GM21367 (cell line): Measurements from ENCODE around the gene PALM3.

Source experiments
- ATAC-seq: cut with Tn5 transposase; IDR thresholded peaks from one replicate; pipeline ENCODE4 v1.9.1; 2021; ENCODE audit not compliant: unreplicated experiment

Gene PALM3

GRCh38 chr19:14061751-14062557 lies at the start of gene PALM3:
TSS of gene PALM3 (minus strand) at chr19:14062076. CDS start at chr19:14061980, 96 bp downstream.
- no peak for ATAC-seq

GRCh38 chr19:14111486-14111885 lies 49.6 kb upstream of the PALM3 start:
- ATAC-seq, result no peak

- no peak for ATAC-seq
Observed at GRCh38 chr19:14110650-14111049, 48.8 kb upstream of the PALM3 start.

GRCh38 chr19:14107581-14108461 lies 45.9 kb upstream of the PALM3 start:
- no peak for ATAC-seq

- ATAC-seq, result no peak
Observed at GRCh38 chr19:14106840-14107239, 45.0 kb upstream of the PALM3 start.

- ATAC-seq, result no peak
Observed at GRCh38 chr19:14105680-14106079, 43.8 kb upstream of the PALM3 start.

- ATAC-seq, result no peak
Observed at GRCh38 chr19:14103310-14103709, 41.4 kb upstream of the PALM3 start.

- no peak for ATAC-seq
Observed at GRCh38 chr19:14102756-14103155, 40.9 kb upstream of the PALM3 start.

- ATAC-seq, result no peak
Observed at GRCh38 chr19:14102102-14102696, 40.3 kb upstream of the PALM3 start.

- ATAC-seq, result no peak
Observed at GRCh38 chr19:14101003-14101545, 39.2 kb upstream of the PALM3 start.

- no peak for ATAC-seq
Observed at GRCh38 chr19:14097532-14098151, 35.8 kb upstream of the PALM3 start.

- ATAC-seq, result no peak
Observed at GRCh38 chr19:14096272-14096992, 34.6 kb upstream of the PALM3 start.

- no peak for ATAC-seq
Observed at GRCh38 chr19:14094854-14095253, 33.0 kb upstream of the PALM3 start.

- ATAC-seq, result no peak
Observed at GRCh38 chr19:14093117-14093823, 31.4 kb upstream of the PALM3 start.

- ATAC-seq, result peak; percentile 14
Observed at GRCh38 chr19:14091813-14092462, 30.1 kb upstream of the PALM3 start.

- ATAC-seq, result peak; percentile 43
Observed at GRCh38 chr19:14091081-14091812, 29.4 kb upstream of the PALM3 start.

- ATAC-seq, result peak; percentile 16
Observed at GRCh38 chr19:14090509-14091080, 28.7 kb upstream of the PALM3 start, which contains the start of gene SAMD1. TSS of gene SAMD1 (minus strand) at chr19:14090751.
